Suprapubic skin (tissue), 4 donors: ENCODE results near the gene ATRIP. TPM values are rescaled to one million over a fixed set of nuclear protein-coding genes. Genes with fewer than 3 reads are reported as not detected.

Experiments used
- DNase-seq, 2 donors: peaks; one replicate each; pipeline ENCODE4 v3.0.0-alpha.2; 2019; ENCODE audit warnings: low spot score in 2 of 2
- H3K27ac ChIP-seq: fragments of 200-600 bp; sonication (generic); one replicate; pipeline ENCODE4 v1.5.1; 2019
- H3K27me3 ChIP-seq: fragments of 200-600 bp; sonication (generic); one replicate; pipeline ENCODE4 v1.5.1; 2019
- H3K36me3 ChIP-seq: fragments of 200-600 bp; sonication (generic); one replicate; pipeline ENCODE4 v1.5.1; 2019
- H3K4me1 ChIP-seq: fragments of 200-600 bp; sonication (generic); one replicate; pipeline ENCODE4 v1.5.1; 2019
- H3K4me3 ChIP-seq: fragments of 200-600 bp; sonication (generic); one replicate; pipeline ENCODE4 v1.5.1; 2019; ENCODE audit warnings: mild to moderate bottlenecking
- H3K9me3 ChIP-seq: fragments of 200-600 bp; sonication (generic); one replicate; pipeline ENCODE4 v1.5.1; 2019
- EP300 ChIP-seq: sonication (generic); formaldehyde crosslinking; IDR thresholded peaks from one replicate; pipeline ENCODE4 v1.6.1; 2017; ENCODE audit warnings: antibody characterized with exemption
- POLR2A ChIP-seq, 2 donors: fragments of 450-650 bp; IDR thresholded peaks; one replicate each; pipeline ENCODE4 v1.6.1; 2017; ENCODE audit warnings: antibody characterized with exemption in 2 of 2, mild to moderate bottlenecking in 2 of 2, moderate library complexity in 2 of 2
- POLR2AphosphoS5 ChIP-seq, 3 donors: sonication (generic); formaldehyde crosslinking; IDR thresholded peaks; one replicate each; pipeline ENCODE4 v1.6.1; 2017; ENCODE audit warnings: antibody characterized with exemption in 3 of 3
- WGBS: methylation state at CpG from one replicate; pipeline ENCODE4 v1.1.5; 2018; 5-methylcytosine and 5-hydroxymethylcytosine counted together
- total RNA-seq, 4 donors: library from RNA; depleted of rRNA; stranded (reverse); fragments of >200 nt; gene quantifications; one replicate each; pipeline ENCODE4 v1.1.0, GENCODE V29; 2016
- TF ChIP-seq, protein P1 (sequence below), 2 donors: fragments of 200-600 bp in 1 of 2; fragments of 450-650 bp in 1 of 2; sonication (generic) in 1 of 2; IDR thresholded peaks; one replicate each; pipeline ENCODE4 v1.5.1; 2016 to 2019; ENCODE audit warnings: antibody characterized with exemption in 2 of 2, mild to moderate bottlenecking in 1 of 2, moderate library complexity in 1 of 2

The ATRIP gene
- total RNA-seq, 4 donors from 2014 or later: 8.7 to 12.7 (median 10.2) TPM

DNA sequence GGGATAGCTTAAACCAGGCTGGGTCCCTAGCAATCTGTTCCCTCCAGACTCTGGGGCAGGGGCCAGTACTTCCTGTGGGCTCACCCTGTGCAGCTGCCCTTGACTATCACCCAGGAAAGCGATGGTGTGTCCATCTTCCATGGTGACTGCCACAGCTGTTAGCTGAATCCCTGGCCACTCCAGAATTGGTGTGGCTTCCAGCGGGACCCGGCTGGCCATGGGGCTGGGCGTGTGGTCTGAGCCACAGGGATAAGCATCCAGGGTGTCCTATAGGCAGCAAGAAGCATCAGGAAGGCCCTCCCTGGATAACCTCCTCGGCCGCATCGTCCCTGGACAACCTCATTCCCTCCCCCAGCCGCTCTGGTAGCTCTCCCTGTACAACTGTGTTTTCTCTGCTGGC, 23.9 kb upstream of the ATRIP start:
- peaks cover 60% of the 10 kb centered on the region for H3K4me1 ChIP-seq
- WGBS: 79% methylated on average over 7 of the region's 8 CpGs
- H3K4me3 ChIP-seq: no peak overlapping the region
- no peak overlapping the region for H3K27ac ChIP-seq
- no peak for DNase-seq
- no peaks in the 10 kb centered on the region for H3K27me3 ChIP-seq
- TF ChIP-seq POLR2AphosphoS5 (IDR thresholded peaks at IDR 0.05): no peak
- no peak for TF ChIP-seq EP300
- no peak for TF ChIP-seq POLR2A (IDR thresholded peaks at IDR 0.05)
- TF ChIP-seq, protein P1, sequence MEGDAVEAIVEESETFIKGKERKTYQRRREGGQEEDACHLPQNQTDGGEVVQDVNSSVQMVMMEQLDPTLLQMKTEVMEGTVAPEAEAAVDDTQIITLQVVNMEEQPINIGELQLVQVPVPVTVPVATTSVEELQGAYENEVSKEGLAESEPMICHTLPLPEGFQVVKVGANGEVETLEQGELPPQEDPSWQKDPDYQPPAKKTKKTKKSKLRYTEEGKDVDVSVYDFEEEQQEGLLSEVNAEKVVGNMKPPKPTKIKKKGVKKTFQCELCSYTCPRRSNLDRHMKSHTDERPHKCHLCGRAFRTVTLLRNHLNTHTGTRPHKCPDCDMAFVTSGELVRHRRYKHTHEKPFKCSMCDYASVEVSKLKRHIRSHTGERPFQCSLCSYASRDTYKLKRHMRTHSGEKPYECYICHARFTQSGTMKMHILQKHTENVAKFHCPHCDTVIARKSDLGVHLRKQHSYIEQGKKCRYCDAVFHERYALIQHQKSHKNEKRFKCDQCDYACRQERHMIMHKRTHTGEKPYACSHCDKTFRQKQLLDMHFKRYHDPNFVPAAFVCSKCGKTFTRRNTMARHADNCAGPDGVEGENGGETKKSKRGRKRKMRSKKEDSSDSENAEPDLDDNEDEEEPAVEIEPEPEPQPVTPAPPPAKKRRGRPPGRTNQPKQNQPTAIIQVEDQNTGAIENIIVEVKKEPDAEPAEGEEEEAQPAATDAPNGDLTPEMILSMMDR (IDR thresholded peaks at IDR 0.05): no peak
- H3K9me3 ChIP-seq: no peaks in the 10 kb centered on the region
- peaks cover 59% of the 10 kb centered on the region for H3K36me3 ChIP-seq

DNA sequence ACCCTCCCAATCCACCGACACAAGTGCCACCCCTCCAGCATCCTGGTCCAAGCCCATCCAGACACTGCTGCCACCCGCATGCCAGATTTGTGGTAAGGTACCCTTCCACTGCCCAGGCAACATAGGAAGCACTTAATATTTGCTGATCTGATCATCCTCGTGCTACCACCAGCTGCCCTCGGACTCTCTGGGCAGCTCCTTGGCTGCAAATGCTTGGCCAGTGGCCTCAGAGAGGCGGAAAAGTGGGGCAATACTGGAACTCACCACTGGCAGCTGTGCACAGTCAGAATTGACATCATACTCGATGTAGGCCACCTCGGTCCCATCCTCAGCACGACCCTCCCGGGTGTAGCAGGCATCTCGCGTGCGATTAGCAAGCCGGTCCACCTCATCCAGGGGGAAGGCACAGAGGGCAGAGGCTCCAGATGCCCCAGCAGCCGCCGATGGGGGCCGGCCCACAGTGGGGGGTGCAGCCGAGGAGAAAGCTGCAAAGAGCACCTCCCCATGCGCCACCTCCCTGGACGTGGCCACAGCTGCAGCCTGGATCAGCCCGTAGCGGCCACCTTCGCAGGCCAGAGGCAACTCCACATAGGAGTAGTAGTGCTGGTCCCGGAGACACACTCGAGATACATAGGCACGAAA, 23.2 kb upstream of the ATRIP start:
- TF ChIP-seq EP300: no peak
- no peak for TF ChIP-seq POLR2A (IDR thresholded peaks at IDR 0.05)
- no peak for TF ChIP-seq POLR2AphosphoS5 (IDR thresholded peaks at IDR 0.05)
- Histone ChIP-seq H3K27me3 (no peaks in the 10 kb centered on the region), H3K9me3 (no peaks in the 10 kb centered on the region), H3K4me1 (peaks cover 66% of the 10 kb centered on the region), H3K4me3 (no peak overlapping the region), H3K27ac (no peak overlapping the region), H3K36me3 (peaks cover 52% of the 10 kb centered on the region)
- DNase-seq: no peak
- WGBS: 88% methylated on average over 10 of the region's 25 CpGs

GRCh38 chr3:48423883-48424695, 22.4 kb upstream of the ATRIP start:
- H3K9me3 ChIP-seq: no peaks in the 10 kb centered on the region
- 77% methylated on average over 11 of the region's 27 CpGs for WGBS
- H3K27ac ChIP-seq: no peak overlapping the region
- peaks cover 71% of the 10 kb centered on the region for H3K4me1 ChIP-seq
- TF ChIP-seq POLR2AphosphoS5 (IDR thresholded peaks at IDR 0.05) (no peak), POLR2A (IDR thresholded peaks at IDR 0.05) (no peak), EP300 (no peak)
- TF ChIP-seq, protein P1 (IDR thresholded peaks at IDR 0.05): no peak
- H3K27me3 ChIP-seq: no peaks in the 10 kb centered on the region
- H3K4me3 ChIP-seq: no peak overlapping the region
- DNase-seq: no peak
- H3K36me3 ChIP-seq: peaks cover 45% of the 10 kb centered on the region

DNA sequence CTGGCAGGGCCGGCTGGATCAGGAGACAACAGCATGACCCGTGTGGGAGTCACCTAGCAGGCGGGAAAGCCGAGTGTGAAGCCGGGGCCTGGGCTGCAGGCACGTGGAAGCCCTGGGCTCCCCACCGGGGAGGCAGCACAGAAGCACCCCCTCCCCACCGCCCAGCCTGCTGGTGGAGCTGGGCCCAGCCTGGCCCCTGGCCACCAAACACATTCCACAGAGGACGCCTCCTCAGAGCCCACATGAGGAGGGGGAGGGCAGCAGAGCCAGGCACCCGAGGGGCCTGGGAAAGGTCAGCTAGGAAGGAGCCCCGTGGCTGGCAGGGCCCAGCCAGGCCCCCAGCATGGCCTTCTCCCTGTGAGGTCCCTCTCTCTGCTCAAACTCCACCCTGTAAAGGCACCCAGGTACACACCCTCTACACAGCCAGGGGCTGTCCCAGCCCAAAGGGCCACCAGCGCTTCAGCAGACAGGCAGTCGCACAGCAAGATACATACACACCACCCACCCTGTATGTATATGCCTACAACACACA, 21.2 kb upstream of the ATRIP start:
- no peaks in the 10 kb centered on the region for H3K27me3 ChIP-seq
- H3K36me3 ChIP-seq: peaks cover 32% of the 10 kb centered on the region
- no peak for DNase-seq
- H3K4me1 ChIP-seq: peaks cover 78% of the 10 kb centered on the region
- H3K9me3 ChIP-seq: no peaks in the 10 kb centered on the region
- TF ChIP-seq, protein P1 (IDR thresholded peaks at IDR 0.05): no peak
- no peak for TF ChIP-seq POLR2AphosphoS5 (IDR thresholded peaks at IDR 0.05)
- no peak for TF ChIP-seq POLR2A (IDR thresholded peaks at IDR 0.05)
- peak overlapping the region; percentile 93 for H3K4me3 ChIP-seq
- WGBS: 37% methylated on average over 11 of the region's 13 CpGs
- H3K27ac ChIP-seq: peak overlapping the region; percentile 38

GRCh38 chr3:48426401-48426909, 20.1 kb upstream of the ATRIP start:
- peak overlapping the region; percentile 93 for H3K4me3 ChIP-seq
- peak overlapping the region; percentile 97 for H3K27ac ChIP-seq
- TF ChIP-seq, protein P1 (IDR thresholded peaks at IDR 0.05): no peak
- TF ChIP-seq EP300 (no peak), POLR2AphosphoS5 (IDR thresholded peaks at IDR 0.05) (no peak), POLR2A (IDR thresholded peaks at IDR 0.05) (no peak)
- peaks cover 89% of the 10 kb centered on the region for H3K4me1 ChIP-seq
- H3K9me3 ChIP-seq: no peaks in the 10 kb centered on the region
- H3K36me3 ChIP-seq: peaks cover 23% of the 10 kb centered on the region
- DNase-seq: no peak
- no peaks in the 10 kb centered on the region for H3K27me3 ChIP-seq
- 35% methylated on average over 9 of the region's 11 CpGs for WGBS
